ENCODE results near the gene INHA.

Gene INHA

GRCh38 chr2:219607931-219608330 lies 35.8 kb downstream of the INHA start:
- Histone ChIP-seq H3K9ac (no peak overlapping the region), H3K4me1 (no peaks in the 10 kb centered on the region), H3K36me3 (ENCODE audit: control insufficient read depth, insufficient read depth, low read length) (no peaks in the 10 kb centered on the region), H3K4me3 (ENCODE audit: low read depth, low read length) (no peak overlapping the region), H3K27me3 (ENCODE audit: control insufficient read depth, insufficient read depth, low read length) (no peaks in the 10 kb centered on the region), H3K79me2 (no peaks in the 10 kb centered on the region), H2AFZ (no peak overlapping the region), H3K27ac (no peak overlapping the region), H3K9me3 (ENCODE audit: control insufficient read depth, low read length) (no peaks in the 10 kb centered on the region), H3K4me2 (ENCODE audit: low read length) (no peak overlapping the region)
- TF ChIP-seq CTCF (IDR thresholded peaks at IDR 0.05): no peak

GRCh38 chr2:219608399-219608964 lies 36.4 kb downstream of the INHA start:
- no peak overlapping the region for H3K27ac ChIP-seq
- TF ChIP-seq CTCF (IDR thresholded peaks at IDR 0.05): no peak
- H2AFZ ChIP-seq: no peak overlapping the region
- no peak overlapping the region for H3K9ac ChIP-seq
- H3K4me3 ChIP-seq (ENCODE audit: low read depth, low read length): no peak overlapping the region
- H3K27me3 ChIP-seq (ENCODE audit: control insufficient read depth, insufficient read depth, low read length): no peaks in the 10 kb centered on the region
- H3K36me3 ChIP-seq (ENCODE audit: control insufficient read depth, insufficient read depth, low read length): no peaks in the 10 kb centered on the region
- H3K4me1 ChIP-seq: no peaks in the 10 kb centered on the region
- no peaks in the 10 kb centered on the region for H3K9me3 ChIP-seq (ENCODE audit: control insufficient read depth, low read length)
- H3K4me2 ChIP-seq (ENCODE audit: low read length): no peak overlapping the region
- H3K79me2 ChIP-seq: no peaks in the 10 kb centered on the region

- no peak overlapping the region for H2AFZ ChIP-seq
- H3K27me3 ChIP-seq (ENCODE audit: control insufficient read depth, insufficient read depth, low read length): no peaks in the 10 kb centered on the region
- H3K4me1 ChIP-seq: no peaks in the 10 kb centered on the region
- no peaks in the 10 kb centered on the region for H3K9me3 ChIP-seq (ENCODE audit: control insufficient read depth, low read length)
- no peak overlapping the region for H3K9ac ChIP-seq
- no peaks in the 10 kb centered on the region for H3K36me3 ChIP-seq (ENCODE audit: control insufficient read depth, insufficient read depth, low read length)
- no peaks in the 10 kb centered on the region for H3K79me2 ChIP-seq
- no peak overlapping the region for H3K27ac ChIP-seq
- H3K4me3 ChIP-seq (ENCODE audit: low read depth, low read length): no peak overlapping the region
- TF ChIP-seq CTCF (IDR thresholded peaks at IDR 0.05): no peak
- H3K4me2 ChIP-seq (ENCODE audit: low read length): no peak overlapping the region
Observed at GRCh38 chr2:219609149-219609750, 37.1 kb downstream of the INHA start.

GRCh38 chr2:219611306-219611705 lies 39.2 kb downstream of the INHA start:
- TF ChIP-seq CTCF (IDR thresholded peaks at IDR 0.05): no peak
- Histone ChIP-seq H2AFZ (no peak overlapping the region), H3K27ac (no peak overlapping the region), H3K4me1 (no peaks in the 10 kb centered on the region), H3K36me3 (ENCODE audit: control insufficient read depth, insufficient read depth, low read length) (no peaks in the 10 kb centered on the region), H3K4me3 (ENCODE audit: low read depth, low read length) (no peak overlapping the region), H3K9ac (no peak overlapping the region), H3K9me3 (ENCODE audit: control insufficient read depth, low read length) (no peaks in the 10 kb centered on the region), H3K27me3 (ENCODE audit: control insufficient read depth, insufficient read depth, low read length) (no peaks in the 10 kb centered on the region), H3K4me2 (ENCODE audit: low read length) (no peak overlapping the region), H3K79me2 (no peaks in the 10 kb centered on the region)

All from parathyroid adenoma (tissue), 2 donors.